Stimulated activated naive CD4-positive, alpha-beta T cell (primary cell): ENCODE data around the gene SLC6A3.

Experiments used
- DNase-seq, 6 experiments: peaks; one replicate each; lab custom pipeline; 2025; lab: John Stamatoyannopoulos, UW

SLC6A3 gene

DNA sequence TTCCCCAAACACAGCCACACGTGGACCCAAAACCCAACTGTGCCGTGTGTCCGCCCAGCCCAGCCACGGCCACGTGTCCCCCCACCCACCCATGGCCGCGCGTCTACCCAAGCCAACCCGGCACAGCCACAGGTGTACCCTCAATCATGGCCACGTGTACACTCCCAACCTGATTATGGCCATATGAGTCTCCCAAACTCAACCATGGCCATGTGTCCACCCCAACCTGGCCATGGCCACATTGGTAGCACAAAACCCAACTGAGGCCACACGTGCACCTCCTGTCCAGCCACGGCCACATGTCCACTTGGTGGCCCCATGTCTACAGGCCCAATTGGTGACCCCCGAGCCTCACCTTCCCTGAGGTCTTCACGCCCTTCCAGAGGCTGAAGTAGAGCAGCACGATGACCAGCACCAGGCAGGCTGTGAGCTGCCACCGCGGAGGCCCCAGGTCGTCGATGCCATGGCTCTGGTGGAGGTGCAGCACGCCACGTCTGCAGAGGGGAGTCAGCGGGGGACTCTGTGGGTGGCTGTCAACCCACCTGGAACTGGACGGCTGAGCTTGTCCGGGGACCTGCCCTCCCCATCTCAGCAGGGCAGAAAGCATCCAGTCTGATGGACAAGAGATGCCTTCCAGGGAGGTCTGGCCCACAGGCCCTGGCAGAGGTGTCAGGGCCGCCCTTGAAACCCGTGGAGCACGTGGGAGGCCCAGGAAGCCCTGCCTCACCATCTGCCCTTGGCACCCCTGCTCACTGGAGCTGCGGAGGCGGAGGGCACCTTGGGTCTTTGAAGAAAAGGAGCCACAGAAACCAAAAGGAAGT, 23.5 kb downstream of the SLC6A3 start:
- no peak for DNase-seq

DNA sequence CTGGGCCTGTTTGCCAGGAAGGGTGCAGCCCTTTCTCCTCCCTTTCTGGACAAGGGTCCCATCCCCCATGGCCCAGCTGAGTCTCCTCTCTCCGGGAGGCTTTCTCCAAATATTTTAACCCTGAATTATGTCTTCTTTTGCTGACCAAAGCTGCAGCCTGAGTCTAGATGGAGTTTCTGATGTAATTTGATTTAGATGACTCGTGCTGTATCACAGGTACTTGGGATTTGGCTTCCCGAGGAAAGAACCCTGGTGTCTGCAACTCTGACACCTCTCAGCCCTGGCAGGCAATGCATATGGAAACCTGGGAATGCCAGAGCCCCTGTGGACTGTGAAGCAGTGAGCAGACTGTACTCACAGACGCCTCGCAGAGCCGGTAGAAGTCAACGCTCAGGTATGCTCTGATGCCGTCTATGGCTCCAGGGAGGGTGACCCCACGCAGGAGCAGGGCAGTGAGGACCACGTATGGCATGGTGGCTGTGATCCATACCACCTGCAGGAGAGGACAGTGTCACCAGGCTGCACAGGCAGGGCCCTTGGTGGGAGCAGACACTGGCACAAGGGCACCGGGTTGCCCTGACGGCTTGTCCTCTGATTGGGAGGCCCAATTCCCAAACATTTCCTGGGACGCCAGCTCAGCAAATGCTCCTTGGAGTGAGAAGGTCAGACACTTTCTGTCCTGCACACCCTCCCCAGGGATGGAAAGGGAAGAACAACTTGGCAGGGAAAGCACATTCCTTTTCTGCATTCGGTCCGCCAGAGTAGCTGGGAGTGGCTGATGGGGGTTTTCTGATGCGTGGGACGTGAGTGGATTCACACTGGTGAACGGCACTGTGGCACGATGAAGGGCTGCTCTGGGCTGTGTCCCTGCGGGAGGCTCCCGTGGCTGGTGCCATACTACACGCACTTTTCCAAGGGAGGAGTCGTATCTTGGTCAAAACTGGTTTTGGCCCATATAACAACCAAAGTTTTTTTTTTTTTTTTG, 24.7 kb downstream of the SLC6A3 start:
- no peak for DNase-seq

DNA sequence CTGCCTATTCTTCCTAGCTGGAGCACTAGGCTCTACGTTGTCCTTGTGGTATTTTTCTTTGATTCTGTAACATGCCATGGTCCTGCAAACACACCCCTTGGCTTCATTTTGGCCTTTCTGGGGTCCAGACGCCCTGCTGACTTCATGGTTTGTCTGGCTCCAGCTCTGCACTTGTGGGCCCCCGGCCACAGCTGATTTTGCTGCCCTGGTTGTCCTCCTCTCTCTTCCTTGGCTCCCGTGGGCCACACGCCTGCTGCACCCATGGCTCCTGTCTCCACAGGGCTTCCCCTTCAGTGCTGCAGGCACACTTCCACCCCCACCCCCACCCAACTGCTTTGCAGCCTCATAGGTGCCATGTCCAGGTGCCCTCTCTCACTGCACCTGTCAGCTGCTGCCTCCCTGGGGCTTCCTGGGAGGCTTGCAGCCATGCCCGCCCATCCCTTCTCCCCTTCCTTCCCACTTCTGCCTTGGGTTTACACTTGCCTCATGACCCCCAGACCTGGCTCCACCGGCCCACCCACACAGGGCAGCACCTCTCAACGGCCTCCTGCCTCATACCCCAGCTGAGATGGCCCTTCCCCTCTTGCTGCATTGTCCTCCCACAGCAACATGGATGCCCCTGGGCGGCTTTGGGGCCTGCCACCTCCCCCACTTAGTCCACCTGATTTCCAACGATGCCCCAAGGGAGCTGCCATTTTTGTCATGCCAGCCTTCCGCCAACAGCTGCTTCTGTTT, 25.6 kb downstream of the SLC6A3 start:
- DNase-seq = no peak

- DNase-seq = no peak
Measured at GRCh38 chr5:1418921-1419280, 26.3 kb downstream of the SLC6A3 start.

GRCh38 chr5:1418238-1418920, 26.9 kb downstream of the SLC6A3 start:
- no peak for DNase-seq

GRCh38 chr5:1417586-1418225, 27.5 kb downstream of the SLC6A3 start:
- no peak for DNase-seq

- DNase-seq = no peak
Measured at GRCh38 chr5:1416856-1417469, 28.3 kb downstream of the SLC6A3 start.

DNA sequence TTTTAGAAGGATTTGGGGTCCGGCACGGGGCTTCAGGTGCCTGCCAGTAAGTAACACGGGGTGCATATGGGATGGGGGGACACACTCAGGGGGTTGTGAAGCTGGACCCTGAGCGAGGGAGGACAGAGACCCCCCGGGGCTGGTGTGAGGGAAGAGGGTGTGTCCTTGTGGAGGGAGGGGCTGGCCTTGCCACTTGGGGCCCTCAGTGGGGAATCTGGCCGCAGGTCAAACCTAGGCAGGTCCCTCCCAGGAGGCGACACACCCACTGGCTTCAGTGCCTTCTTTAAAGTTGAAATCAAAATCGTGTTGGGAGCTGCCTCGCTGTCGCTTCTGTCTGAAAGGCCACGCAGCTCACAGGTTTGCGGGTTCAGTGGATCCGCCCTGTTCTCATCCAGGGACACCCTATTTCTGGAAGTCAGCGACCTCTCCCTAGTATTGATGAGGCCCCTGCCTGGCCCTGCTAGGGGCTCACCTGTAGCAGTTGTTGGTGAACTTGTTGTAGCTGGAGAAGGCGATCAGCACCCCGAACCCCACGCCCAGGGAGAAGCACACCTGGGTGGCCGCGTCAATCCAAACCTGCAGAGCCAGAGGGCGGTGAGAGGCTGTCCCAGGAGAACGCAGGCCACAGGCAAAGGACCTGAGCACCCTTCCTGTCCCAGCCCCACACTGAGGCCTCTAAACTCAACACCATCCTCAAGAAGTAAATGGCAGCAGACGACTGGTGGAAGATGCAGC, 29.4 kb downstream of the SLC6A3 start:
- DNase-seq = no peak

DNA sequence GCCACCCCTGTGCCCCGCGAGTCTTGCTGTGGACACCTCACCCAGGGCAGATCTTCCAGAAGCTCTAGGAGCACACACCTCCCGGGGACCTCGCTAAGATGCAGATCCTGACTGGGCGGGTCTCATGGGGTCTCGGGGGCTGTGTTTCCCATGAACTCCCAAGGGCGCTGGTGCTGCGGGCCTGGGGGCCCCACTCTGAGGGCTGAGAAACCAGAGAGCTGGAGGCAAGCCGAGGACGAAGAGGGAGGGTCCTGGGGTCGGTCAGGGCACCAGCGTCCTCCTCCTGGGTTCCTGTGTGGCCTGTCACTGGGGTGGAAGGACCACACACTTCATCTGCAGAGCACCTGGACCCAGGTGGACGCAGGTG, 30.2 kb downstream of the SLC6A3 start:
- DNase-seq = no peak

GRCh38 chr5:1414311-1415058, 30.8 kb downstream of the SLC6A3 start:
- no peak for DNase-seq

DNA sequence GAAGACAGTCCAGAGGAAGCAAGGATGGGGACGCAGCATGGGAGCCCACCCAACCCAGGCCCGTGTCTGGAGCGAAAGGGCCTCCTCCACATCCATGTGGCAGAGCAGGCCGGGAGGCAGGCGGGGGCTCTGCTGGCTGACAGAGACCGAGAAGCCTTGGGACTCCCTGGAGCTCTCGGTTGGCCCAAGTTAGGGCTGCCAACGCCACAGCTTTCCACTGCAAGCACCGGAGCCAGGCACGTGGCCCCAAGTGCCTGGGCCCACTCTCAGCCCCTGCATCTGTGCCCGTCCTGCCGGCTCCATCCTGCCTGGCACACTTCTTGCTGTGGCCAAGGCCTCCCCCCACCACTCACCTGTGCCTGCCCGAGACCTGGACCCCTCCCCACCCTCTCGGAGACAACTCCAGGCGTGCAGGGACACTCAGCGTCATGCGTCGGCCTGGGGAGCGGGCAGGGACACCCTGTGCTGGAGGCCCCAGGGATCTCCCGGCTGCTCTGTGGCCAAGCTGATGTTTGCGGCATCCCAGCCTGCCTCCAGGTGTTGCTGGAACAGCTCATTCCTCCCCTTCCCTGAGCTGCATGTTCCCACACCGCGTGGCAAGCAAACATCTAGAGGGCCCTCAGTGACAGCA, 31.5 kb downstream of the SLC6A3 start:
- DNase-seq = no peak

DNA sequence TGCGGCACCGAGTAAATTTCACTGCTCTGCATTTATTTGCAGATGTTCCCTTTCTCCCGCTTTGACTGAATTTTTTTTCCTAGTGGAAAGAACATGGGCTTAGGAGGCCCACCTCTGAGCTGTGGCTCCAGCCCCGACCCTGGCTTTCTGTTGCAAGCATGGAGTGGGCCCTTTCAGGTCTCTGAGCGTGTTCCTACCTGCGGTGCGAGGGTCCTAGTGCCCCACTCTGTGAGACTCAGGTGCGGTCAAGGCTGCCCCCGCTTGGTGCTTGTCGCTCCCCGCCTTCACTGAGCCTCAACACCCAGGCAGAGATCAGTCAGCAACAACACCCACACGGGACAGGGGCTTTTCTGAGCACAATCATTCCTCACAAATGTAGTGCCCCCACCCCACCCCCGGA, 32.0 kb downstream of the SLC6A3 start:
- no peak for DNase-seq

- no peak for DNase-seq
Measured at GRCh38 chr5:1412621-1413020, 32.6 kb downstream of the SLC6A3 start.

DNA sequence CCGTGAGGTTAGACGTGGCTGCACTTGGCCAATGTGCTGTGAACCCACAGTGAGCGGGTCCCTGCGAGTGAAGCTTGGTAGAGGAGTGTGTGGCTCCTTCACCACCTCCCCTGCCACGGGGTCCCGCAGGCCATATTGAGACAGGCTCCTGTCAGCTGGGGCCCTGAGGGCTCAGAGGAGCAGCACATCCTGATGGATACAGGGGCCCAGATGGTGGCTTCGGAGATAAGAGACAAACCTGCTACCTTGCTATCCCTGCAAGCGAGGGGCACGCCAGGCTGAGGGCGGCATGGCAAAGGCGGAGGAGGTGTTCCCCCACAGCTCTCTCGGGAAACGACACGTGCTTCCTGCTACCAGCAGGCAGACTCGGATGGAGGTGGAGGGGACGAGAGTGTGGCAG, 33.1 kb downstream of the SLC6A3 start:
- DNase-seq = no peak

GRCh38 chr5:1411099-1411498, 34.1 kb downstream of the SLC6A3 start:
- DNase-seq = no peak

DNA sequence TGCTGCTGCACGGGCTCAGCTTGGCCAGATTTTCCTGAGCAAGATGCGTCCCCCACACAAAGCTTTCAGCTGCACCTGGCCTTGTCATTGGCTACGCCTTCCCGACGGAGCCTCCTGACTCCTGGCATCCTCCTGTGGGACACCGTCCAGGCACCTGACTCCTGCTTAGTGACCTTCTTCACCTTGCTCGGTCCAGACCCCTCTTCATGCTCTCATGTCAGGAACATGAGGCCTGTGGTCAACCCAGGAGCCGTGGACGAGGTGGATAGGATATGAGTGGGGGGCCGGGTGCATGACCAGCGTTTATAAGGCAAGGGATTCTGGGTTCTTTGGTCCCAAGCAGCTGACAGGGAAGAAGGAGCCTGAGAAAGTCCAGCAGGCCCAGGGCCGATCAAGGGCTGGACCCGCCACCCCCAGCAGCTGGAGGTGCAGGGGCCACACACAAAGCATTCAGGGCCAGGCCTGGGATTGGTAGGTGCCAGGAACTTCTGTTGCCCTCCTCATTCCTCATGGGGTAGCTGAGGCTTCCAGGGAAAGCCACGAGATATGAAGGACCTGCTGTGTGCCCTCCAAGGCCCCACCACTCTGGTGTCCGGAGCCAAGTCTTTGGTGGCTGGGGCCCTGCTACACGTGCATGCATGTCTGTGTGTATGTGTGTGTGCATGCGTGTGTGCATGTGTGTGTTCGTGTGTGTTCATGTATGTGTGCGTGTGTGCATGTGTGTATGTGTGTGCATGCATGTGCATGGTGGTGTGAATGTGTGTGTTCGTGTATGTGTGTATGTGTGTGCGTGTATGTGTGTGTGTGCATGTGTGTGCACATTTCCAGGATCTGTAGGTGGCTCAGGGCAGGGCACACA, 34.9 kb downstream of the SLC6A3 start:
- DNase-seq = no peak

DNA sequence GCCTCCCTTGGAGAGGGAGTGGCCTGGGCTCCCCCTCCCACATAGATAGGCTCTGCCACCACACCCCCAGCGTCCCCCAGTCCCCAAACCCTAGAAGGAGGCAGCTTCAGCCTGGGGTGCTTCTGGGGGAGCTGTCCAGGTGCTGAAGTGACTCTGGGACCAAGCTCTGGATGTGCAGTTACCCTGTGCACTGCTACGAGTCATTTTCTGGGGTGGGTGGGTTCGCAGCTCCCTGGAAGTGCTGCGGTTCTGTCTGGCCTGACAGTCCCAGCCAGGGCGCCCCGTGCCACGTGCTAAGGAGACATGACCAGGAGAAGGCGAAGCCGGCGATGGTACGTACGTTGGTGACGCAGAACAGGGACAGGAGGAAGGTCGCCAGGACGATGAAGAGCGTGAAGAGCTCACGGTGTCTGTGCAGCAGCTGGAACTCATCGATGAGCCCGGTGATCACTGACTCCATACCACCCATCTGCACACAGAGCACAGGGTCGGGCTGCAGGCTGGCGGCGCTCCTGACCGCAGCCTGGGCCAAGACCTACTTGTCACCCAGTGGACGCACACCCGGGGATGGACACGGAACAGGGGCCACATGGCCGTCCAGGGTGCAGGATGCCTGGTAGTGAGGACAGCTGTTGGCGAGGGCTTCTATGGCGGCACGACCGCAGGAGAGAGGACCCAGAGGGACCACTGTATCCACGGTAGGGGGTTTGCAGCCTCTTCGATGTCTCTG, 35.7 kb downstream of the SLC6A3 start:
- DNase-seq = peak in 1 of 6 experiments; percentile 6
